Neuronal stem cell (in vitro differentiated cells): Measurements from ENCODE around the gene AMIGO1.

Experiments used
- DNase-seq: peaks from one replicate; pipeline ENCODE4 v3.0.0-alpha.2; 2013; ENCODE audit warnings: low spot score
- H2AFZ ChIP-seq: one replicate; pipeline ENCODE4 v1.6.1; 2013; ENCODE audit warnings: mild to moderate bottlenecking, low read length, inconsistent platforms
- H2AK5ac ChIP-seq: 2 replicates; pipeline ENCODE4 v1.6.1; 2013; ENCODE audit warnings: low read depth, mild to moderate bottlenecking, inconsistent platforms, low read length, moderate library complexity, mixed read lengths
- H2BK120ac ChIP-seq: 2 replicates; pipeline ENCODE4 v1.6.1; 2013; ENCODE audit warnings: low read depth, mild to moderate bottlenecking, inconsistent platforms, low read length, moderate library complexity, mixed read lengths
- H2BK12ac ChIP-seq: one replicate; pipeline ENCODE4 v1.6.1; 2013; ENCODE audit warnings: low read length, inconsistent platforms
- H2BK15ac ChIP-seq: 2 replicates; pipeline ENCODE4 v1.6.1; 2013; ENCODE audit warnings: mild to moderate bottlenecking, low read length, inconsistent platforms, mixed read lengths
- H2BK5ac ChIP-seq: one replicate; pipeline ENCODE4 v1.6.1; 2013; ENCODE audit warnings: inconsistent platforms, mild to moderate bottlenecking, low read length, moderate library complexity
- H3K14ac ChIP-seq: one replicate; pipeline ENCODE4 v1.6.1; 2013; ENCODE audit warnings: low read length, inconsistent platforms
- H3K18ac ChIP-seq: 2 replicates; pipeline ENCODE4 v1.6.1; 2013; ENCODE audit warnings: low read length, inconsistent platforms
- H3K23ac ChIP-seq: 2 replicates; pipeline ENCODE4 v1.6.1; 2013; ENCODE audit warnings: low read depth, mild to moderate bottlenecking, mixed read lengths, low read length, inconsistent platforms; ENCODE audit not compliant: poor library complexity
- H3K27ac ChIP-seq: replicated peaks from 3 replicates; pipeline ENCODE4 v1.5.1; 2013; ENCODE audit warnings: low read length, inconsistent platforms
- H3K27me3 ChIP-seq, 3 experiments: 2 replicates each; pipeline ENCODE4 v1.6.1; 2013; ENCODE audit warnings: low read length in 3 of 3, mild to moderate bottlenecking in 2 of 3, inconsistent platforms in 1 of 3, low read depth in 1 of 3, mixed read lengths in 1 of 3, moderate library complexity in 1 of 3; ENCODE audit not compliant: control insufficient read depth in 3 of 3, insufficient read depth in 3 of 3
- H3K36me3 ChIP-seq, 2 donors: replicated peaks in 1 of 2; 2 replicates each; pipeline ENCODE4 v1.6.1; 2013; ENCODE audit warnings: low read length in 2 of 2; ENCODE audit not compliant: control insufficient read depth in 2 of 2, insufficient read depth in 2 of 2
- H3K4ac ChIP-seq: 2 replicates; pipeline ENCODE4 v1.6.1; 2013; ENCODE audit warnings: inconsistent platforms, mild to moderate bottlenecking, low read length, moderate library complexity
- H3K4me1 ChIP-seq, 2 donors: 1 replicate in 1 of 2; 2 replicates in 1 of 2; pipeline ENCODE4 v1.6.1; 2013; ENCODE audit warnings: low read length in 2 of 2, low read depth in 1 of 2; ENCODE audit not compliant: control insufficient read depth in 2 of 2, insufficient read depth in 1 of 2
- H3K4me2 ChIP-seq: one replicate; pipeline ENCODE4 v1.6.1; 2013; ENCODE audit warnings: mild to moderate bottlenecking, low read length, inconsistent platforms; ENCODE audit not compliant: insufficient read depth, poor library complexity, severe bottlenecking
- H3K4me3 ChIP-seq, 2 donors: 2 replicates each; pipeline ENCODE4 v1.5.1; 2013; ENCODE audit warnings: low read length in 2 of 2, mild to moderate bottlenecking in 2 of 2, inconsistent platforms in 1 of 2, moderate library complexity in 1 of 2
- H3K79me1 ChIP-seq: one replicate; pipeline ENCODE4 v1.6.1; 2013; ENCODE audit warnings: low read depth, mild to moderate bottlenecking, inconsistent platforms, low read length, moderate library complexity
- H3K9ac ChIP-seq: one replicate; pipeline ENCODE4 v1.6.1; 2013; ENCODE audit warnings: mild to moderate bottlenecking, low read depth, low read length, inconsistent platforms; ENCODE audit not compliant: poor library complexity
- H3K9me3 ChIP-seq, 2 donors: replicated peaks in 1 of 2; 2 replicates each; pipeline versions ENCODE3 to v1.6.1; 2013; ENCODE audit warnings: low read length in 2 of 2, mild to moderate bottlenecking in 2 of 2, inconsistent platforms in 1 of 2, low read depth in 1 of 2, mixed read lengths in 1 of 2, moderate library complexity in 1 of 2; ENCODE audit not compliant: control insufficient read depth in 2 of 2, insufficient read depth in 1 of 2
- H4K8ac ChIP-seq: one replicate; pipeline ENCODE4 v1.6.1; 2013; ENCODE audit warnings: low read depth, mild to moderate bottlenecking, inconsistent platforms, low read length, moderate library complexity
- H4K91ac ChIP-seq: one replicate; pipeline ENCODE4 v1.6.1; 2013; ENCODE audit warnings: low read length, low read depth, mild to moderate bottlenecking, inconsistent platforms; ENCODE audit not compliant: poor library complexity
- WGBS, 2 donors: extraction: QIAGEN DNeasy Blood & Tissue Kit; methylation state at CpG; one replicate each; pipeline ENCODE4 v1.1.7; 2013; ENCODE audit warnings: missing lambda C conversion rate in 2 of 2, mixed read lengths in 1 of 2; ENCODE audit not compliant: insufficient read length in 2 of 2, insufficient replicate concordance in 1 of 2; ENCODE audit errors: extremely low coverage in 2 of 2; 5-methylcytosine and 5-hydroxymethylcytosine counted together

AMIGO1 gene

DNA sequence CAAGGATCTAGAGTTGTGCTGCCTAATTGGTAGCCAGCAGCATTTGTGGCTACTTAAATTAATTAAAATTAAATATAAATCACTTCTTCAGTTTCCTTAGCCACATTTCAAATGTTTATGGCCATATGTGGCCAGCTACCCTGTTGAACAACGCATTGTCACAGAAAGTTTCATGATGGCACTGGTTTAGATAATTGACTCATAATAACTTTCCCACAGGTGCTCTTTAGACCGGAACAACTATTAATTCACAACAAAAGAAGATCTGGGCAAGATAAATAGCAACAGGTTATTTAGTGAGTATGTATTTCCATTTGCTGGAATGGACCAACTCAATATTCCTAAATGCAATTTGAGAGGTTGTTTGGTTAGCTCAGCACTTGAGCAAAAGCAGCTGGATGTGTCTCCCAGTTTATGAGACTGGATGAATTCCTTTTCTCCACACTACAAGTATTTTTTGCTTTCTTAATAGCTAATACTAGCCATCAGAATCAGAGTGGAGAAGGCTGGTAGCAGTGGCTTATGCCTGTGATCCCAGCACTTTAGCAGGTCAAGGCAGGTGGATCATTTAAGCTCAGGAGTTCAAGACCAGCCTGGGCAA lies 3.7 kb upstream of the AMIGO1 start:
- H3K4me1 ChIP-seq: peaks cover 7 to 9% of the 10 kb centered on the region in 2 donors
- H3K4me2 ChIP-seq: no peak overlapping the region
- no peak for DNase-seq
- H3K9ac ChIP-seq: no peak overlapping the region
- no CpG with 5 or more reads among the region's 2 CpGs for whole genome bisulfite sequencing, 2 donors
- H2BK15ac ChIP-seq: no peak overlapping the region
- no peak overlapping the region for H3K23ac ChIP-seq
- H3K27me3 ChIP-seq: peaks cover 0 to 32% (median 11%) of the 10 kb centered on the region in 3 experiments
- H3K36me3 ChIP-seq: no peaks in the 10 kb centered on the region
- no peak overlapping the region for H3K18ac ChIP-seq
- no peaks in the 10 kb centered on the region for H3K9me3 ChIP-seq
- no peak overlapping the region for H2BK120ac ChIP-seq
- H3K27ac ChIP-seq: no peak overlapping the region
- no peak overlapping the region for H4K8ac ChIP-seq
- no peak overlapping the region for H2AK5ac ChIP-seq
- H3K4me3 ChIP-seq: no peak overlapping the region
- H3K4ac ChIP-seq: no peak overlapping the region
- H4K91ac ChIP-seq: no peak overlapping the region
- no peak overlapping the region for H2BK12ac ChIP-seq
- H3K79me1 ChIP-seq: no peaks in the 10 kb centered on the region
- H2BK5ac ChIP-seq: no peak overlapping the region
- no peak overlapping the region for H3K14ac ChIP-seq
- H2AFZ ChIP-seq: no peak overlapping the region

DNA sequence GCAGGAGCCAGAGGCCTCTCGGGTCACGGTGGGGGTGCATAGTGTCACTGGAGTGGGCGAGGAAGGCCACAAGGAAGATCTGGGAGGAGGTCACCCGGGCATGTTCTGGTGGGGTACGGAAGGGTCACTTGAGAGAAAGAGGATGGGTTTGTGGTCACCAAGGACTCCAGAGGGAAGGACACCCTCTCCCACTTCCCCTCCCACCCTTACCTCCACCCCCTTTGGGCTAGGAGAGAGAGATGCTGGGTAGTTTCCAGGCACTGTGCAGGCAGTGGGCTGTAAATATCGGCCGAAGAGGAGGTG lies 703 bp downstream of the AMIGO1 start:
- H3K18ac ChIP-seq: peak overlapping the region; percentile 45
- H2BK5ac ChIP-seq: no peak overlapping the region
- H3K4me2 ChIP-seq: peak overlapping the region; percentile 70
- no peak overlapping the region for H3K4ac ChIP-seq
- no peak overlapping the region for H3K27ac ChIP-seq
- H3K36me3 ChIP-seq: no peaks in the 10 kb centered on the region
- H2AFZ ChIP-seq: peak overlapping the region; percentile 90
- H3K79me1 ChIP-seq: no peaks in the 10 kb centered on the region
- DNase-seq: no peak
- H4K91ac ChIP-seq: no peak overlapping the region
- H3K23ac ChIP-seq: peak overlapping the region; percentile 92
- no peaks in the 10 kb centered on the region for H3K9me3 ChIP-seq
- peak overlapping the region; percentile 39 for H2BK15ac ChIP-seq
- H3K9ac ChIP-seq: peak overlapping the region; percentile 94
- H4K8ac ChIP-seq: no peak overlapping the region
- H2AK5ac ChIP-seq: peak overlapping the region; percentile 85
- no peak overlapping the region for H2BK12ac ChIP-seq
- peaks cover 0 to 15% (median 8%) of the 10 kb centered on the region in 3 experiments for H3K27me3 ChIP-seq
- no peak overlapping the region for H2BK120ac ChIP-seq
- H3K14ac ChIP-seq: no peak overlapping the region
- peaks cover 7 to 9% of the 10 kb centered on the region in 2 donors for H3K4me1 ChIP-seq
- WGBS, 2 donors: no CpG with 5 or more reads among the region's 7 CpGs
- peak overlapping the region; percentile 56 to 95 for H3K4me3 ChIP-seq

DNA sequence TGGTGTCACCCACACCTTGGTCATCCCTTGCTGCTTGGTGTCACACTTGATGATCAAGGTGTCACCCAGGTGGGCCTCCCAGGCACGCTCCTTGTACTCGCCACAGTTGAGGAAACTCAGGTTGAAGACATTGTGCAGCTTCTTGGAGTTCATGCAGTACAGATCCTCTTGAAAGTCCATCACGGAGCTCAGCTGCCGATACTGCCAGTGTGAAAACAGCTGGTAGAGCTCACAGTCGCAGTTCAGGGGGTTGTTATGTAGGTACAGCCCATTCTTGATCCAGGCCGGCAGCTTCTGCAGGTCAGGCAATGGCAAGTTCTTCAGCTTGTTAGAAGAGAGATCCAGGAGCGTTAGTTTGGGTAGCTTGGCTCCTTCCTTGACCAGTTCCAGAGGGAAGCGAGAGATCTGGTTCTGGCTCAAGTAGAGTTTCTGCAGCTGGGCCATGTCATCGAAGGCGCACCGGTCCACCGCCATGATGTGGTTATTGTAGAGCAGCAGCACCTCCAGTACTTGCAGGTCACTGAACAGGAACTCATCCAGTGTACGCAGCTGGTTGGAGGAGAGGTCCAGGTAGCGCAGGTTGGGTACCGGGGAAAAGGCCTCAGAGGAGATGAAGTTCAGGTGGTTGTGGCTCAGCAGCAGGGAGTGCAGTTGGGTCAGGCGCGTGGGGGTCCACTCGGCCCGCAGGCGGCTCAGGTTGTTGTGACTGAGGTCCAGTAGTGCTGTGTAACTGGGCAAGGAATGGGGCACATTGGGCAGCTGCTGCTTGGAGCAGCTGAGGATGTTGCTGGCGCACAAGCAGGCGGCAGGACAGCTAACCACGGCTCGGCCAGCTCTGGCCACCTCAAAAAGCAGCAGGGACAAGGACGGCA lies 1.3 kb downstream of the AMIGO1 start:
- no peak for DNase-seq
- Histone ChIP-seq H2BK120ac (no peak overlapping the region), H3K18ac (peak overlapping the region; percentile 45), H3K79me1 (no peaks in the 10 kb centered on the region), H3K27ac (no peak overlapping the region), H3K23ac (peak overlapping the region; percentile 11), H2AFZ (no peak overlapping the region), H3K4me2 (no peak overlapping the region), H3K14ac (no peak overlapping the region), H4K91ac (no peak overlapping the region), H3K27me3 (peaks cover 0 to 15% (median 8%) of the 10 kb centered on the region in 3 experiments), H3K36me3 (no peaks in the 10 kb centered on the region), H3K9me3 (no peaks in the 10 kb centered on the region), H4K8ac (no peak overlapping the region), H3K4me3 (peak overlapping the region; percentile 21 to 56), H2BK5ac (no peak overlapping the region), H3K9ac (no peak overlapping the region), H3K4me1 (peaks cover 7 to 9% of the 10 kb centered on the region in 2 donors), H2AK5ac (peak overlapping the region; percentile 78), H2BK12ac (no peak overlapping the region), H2BK15ac (peak overlapping the region; percentile 39), H3K4ac (no peak overlapping the region)
- no CpG with 5 or more reads among the region's 25 CpGs for WGBS, 2 donors

DNA sequence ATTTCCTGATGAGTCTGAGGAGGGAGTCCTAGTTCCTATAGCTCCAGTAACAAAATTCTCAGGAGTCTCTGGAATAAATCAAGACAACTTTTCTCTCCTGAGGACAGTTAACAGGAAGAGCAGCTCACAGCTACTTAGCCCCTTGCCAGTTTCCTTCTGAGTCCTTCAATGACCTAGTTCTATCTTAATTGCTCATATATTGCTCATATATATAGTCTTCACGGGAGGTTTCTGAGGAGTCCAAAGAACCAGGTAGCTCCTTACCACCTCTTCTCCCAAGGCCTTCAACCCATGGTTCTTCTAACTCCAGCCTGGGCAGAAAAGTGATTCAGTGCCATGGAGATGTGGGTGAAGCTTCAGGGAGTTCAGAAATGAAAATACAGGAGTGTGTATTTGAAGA lies 4.6 kb downstream of the AMIGO1 start:
- H2AK5ac ChIP-seq: no peak overlapping the region
- H2BK12ac ChIP-seq: no peak overlapping the region
- no peak overlapping the region for H4K8ac ChIP-seq
- H2AFZ ChIP-seq: no peak overlapping the region
- DNase-seq: no peak
- H3K18ac ChIP-seq: no peak overlapping the region
- no peaks in the 10 kb centered on the region for H3K9me3 ChIP-seq
- no peak overlapping the region for H3K9ac ChIP-seq
- H2BK120ac ChIP-seq: no peak overlapping the region
- no peaks in the 10 kb centered on the region for H3K79me1 ChIP-seq
- no CpG with 5 or more reads among the region's 1 CpG for WGBS, 2 donors
- peaks cover 0 to 2% (median 0%) of the 10 kb centered on the region in 3 experiments for H3K27me3 ChIP-seq
- peaks cover 5 to 8% of the 10 kb centered on the region in 2 donors for H3K36me3 ChIP-seq
- H2BK5ac ChIP-seq: no peak overlapping the region
- no peak overlapping the region for H2BK15ac ChIP-seq
- no peak overlapping the region for H3K23ac ChIP-seq
- no peak overlapping the region for H3K4ac ChIP-seq
- H3K27ac ChIP-seq: no peak overlapping the region
- H3K4me1 ChIP-seq: peaks cover 7 to 10% of the 10 kb centered on the region in 2 donors
- H3K4me3 ChIP-seq: no peak overlapping the region
- H3K4me2 ChIP-seq: no peak overlapping the region
- no peak overlapping the region for H3K14ac ChIP-seq
- no peak overlapping the region for H4K91ac ChIP-seq
